Measurements from ENCODE around the gene GAB2. TPM values are rescaled to one million over a fixed set of nuclear protein-coding genes. Genes with fewer than 3 reads are reported as not detected.
"Not testable (repeated sequence)": the region's sequence is repeated elsewhere in the genome, so short reads cannot be mapped to it uniquely, and the experiment has no call there.

Gene GAB2
- total RNA-seq: 10 to 100 TPM; 34.9 to 64.6 (median 50.5) TPM
- 10 to 100 TPM; 30.9 to 33.9 TPM for polyA plus RNA-seq
- long read RNA-seq, donor 1, full-length matches to known transcripts: 3 of 26 reads
- long read RNA-seq, donor 1, partial matches to known transcripts: 2 of 26 reads
- long read RNA-seq, donor 1, other reads (novel, unspliced or antisense): 21 of 26 reads
- long read RNA-seq, donor 2, full-length matches to known transcripts: 2 of 7 reads
- long read RNA-seq, donor 2, partial matches to known transcripts: 5 of 7 reads
- long read RNA-seq, donor 2, other reads (novel, unspliced or antisense): 0 of 7 reads
- long read RNA-seq, donor 3, full-length matches to known transcripts: 3 of 17 reads
- long read RNA-seq, donor 3, partial matches to known transcripts: 0 of 17 reads
- long read RNA-seq, donor 3, other reads (novel, unspliced or antisense): 14 of 17 reads

GRCh38 chr11:78417175-78417887 is at the start of gene GAB2:
GAB2 (minus strand) TSS chr11:78417820; CDS start chr11:78417720, 100 bp downstream.
- intact Hi-C loops (cut with DNase I): loop anchor here (5.0 to 10.0 kb wide), 9 partner anchors 73 to 270 kb away; partner anchors contain the start of gene NARS2 (in 1 of the 4)
- WGBS, 3 donors: 0 to 2% (median 1%) methylated on average over 43 to 90 of the region's 93 CpGs
- Histone ChIP-seq H3K4me3 (peak within 1 kb of the TSS; percentile 92), H3K36me3 (no peaks in the 10 kb centered on the region), H3K27me3 (no peaks in the 10 kb centered on the region), H3K9me3 (no peaks in the 10 kb centered on the region), H3K4me1 (ENCODE audit: insufficient read depth) (peaks cover 14% of the 10 kb centered on the region), H3K27ac (peak within 1 kb of the TSS; percentile 96 to 99)
- TF ChIP-seq EP300 (IDR thresholded peaks at IDR 0.05): no peak
- TF ChIP-seq POLR2A (IDR thresholded peaks at IDR 0.05): no peak
- TF ChIP-seq, protein P1, sequence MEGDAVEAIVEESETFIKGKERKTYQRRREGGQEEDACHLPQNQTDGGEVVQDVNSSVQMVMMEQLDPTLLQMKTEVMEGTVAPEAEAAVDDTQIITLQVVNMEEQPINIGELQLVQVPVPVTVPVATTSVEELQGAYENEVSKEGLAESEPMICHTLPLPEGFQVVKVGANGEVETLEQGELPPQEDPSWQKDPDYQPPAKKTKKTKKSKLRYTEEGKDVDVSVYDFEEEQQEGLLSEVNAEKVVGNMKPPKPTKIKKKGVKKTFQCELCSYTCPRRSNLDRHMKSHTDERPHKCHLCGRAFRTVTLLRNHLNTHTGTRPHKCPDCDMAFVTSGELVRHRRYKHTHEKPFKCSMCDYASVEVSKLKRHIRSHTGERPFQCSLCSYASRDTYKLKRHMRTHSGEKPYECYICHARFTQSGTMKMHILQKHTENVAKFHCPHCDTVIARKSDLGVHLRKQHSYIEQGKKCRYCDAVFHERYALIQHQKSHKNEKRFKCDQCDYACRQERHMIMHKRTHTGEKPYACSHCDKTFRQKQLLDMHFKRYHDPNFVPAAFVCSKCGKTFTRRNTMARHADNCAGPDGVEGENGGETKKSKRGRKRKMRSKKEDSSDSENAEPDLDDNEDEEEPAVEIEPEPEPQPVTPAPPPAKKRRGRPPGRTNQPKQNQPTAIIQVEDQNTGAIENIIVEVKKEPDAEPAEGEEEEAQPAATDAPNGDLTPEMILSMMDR (IDR thresholded peaks at IDR 0.05): no peak
- peak in 2 of 5 donors; percentile 53 to 67 for DNase-seq

DNA sequence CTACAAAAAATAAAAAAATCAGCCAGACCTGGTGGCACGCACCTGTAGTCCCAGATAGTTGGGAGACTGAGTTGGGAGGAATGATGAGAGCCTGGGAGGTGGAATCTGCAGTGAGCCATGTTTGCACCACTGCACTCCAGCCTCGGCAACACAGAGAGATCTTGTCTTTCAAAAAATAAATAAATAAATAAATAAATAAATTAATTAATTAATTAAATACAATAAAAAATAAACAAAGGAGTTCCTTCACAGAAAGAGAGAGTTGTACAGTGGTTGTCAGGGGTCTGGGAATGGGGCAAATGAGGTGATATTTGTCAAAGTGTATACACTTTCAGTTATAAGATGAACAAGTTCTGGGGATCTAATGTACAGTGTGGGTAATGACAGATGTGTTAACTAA is 49.8 kb upstream of the GAB2 start:
- WGBS, 3 donors: 95 to 96% (median 96%) methylated on average over 2 of the region's 2 CpGs
- intact Hi-C loops (cut with DNase I): no loop called here
- Histone ChIP-seq H3K27me3 (no peaks in the 10 kb centered on the region), H3K9me3 (no peaks in the 10 kb centered on the region), H3K36me3 (no peaks in the 10 kb centered on the region), H3K4me1 (ENCODE audit: insufficient read depth) (no peaks in the 10 kb centered on the region), H3K27ac (no peak overlapping the region), H3K4me3 (no peak overlapping the region)
- TF ChIP-seq, protein P1 (IDR thresholded peaks at IDR 0.05): no peak
- TF ChIP-seq POLR2A (IDR thresholded peaks at IDR 0.05): no peak
- TF ChIP-seq EP300 (IDR thresholded peaks at IDR 0.05): no peak
- DNase-seq: no peak

DNA sequence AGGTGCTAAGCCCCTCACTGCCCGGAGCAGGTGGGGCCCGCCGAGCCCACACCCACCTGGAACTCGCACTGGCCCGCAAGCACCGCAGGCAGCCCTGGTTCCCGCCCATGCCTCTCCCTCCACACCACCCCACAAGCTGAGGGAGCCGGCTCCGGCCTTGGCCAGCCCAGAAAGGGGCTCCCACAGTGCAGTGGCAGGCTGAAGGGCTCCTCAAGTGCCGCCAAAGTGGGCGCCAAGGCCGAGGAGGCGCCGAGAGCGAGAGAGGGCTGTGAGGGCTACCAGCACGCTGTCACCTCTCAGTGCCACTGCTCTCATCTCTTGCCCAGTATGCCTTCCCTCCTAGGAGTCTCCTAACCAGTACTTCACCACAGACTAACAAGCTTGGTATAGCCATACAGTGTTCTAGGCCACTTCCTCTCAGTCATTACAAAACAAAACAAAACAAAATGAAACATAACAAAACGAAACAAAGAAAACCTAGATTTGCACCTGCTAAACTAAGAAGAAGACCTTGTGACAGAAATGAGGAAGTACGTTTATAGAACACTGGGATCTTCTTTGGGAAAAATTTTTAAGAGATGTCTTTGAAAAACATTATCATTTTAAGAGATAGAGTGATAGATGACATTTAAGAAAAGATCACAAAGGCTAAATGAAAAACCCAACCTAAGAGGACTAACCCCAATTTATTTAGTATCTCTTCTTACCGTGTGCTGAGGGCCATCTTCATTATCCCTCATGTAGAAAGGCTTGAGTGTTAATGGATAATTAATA is 47.7 kb upstream of the GAB2 start:
- no peaks in the 10 kb centered on the region for H3K36me3 ChIP-seq
- H3K4me1 ChIP-seq (ENCODE audit: insufficient read depth): no peaks in the 10 kb centered on the region
- H3K27me3 ChIP-seq: no peaks in the 10 kb centered on the region
- WGBS, 3 donors: 92 to 96% (median 96%) methylated on average over 16 to 19 of the region's 19 CpGs
- intact Hi-C loops (cut with DNase I): no loop called here
- H3K4me3 ChIP-seq: no peak overlapping the region
- H3K27ac ChIP-seq: no peak overlapping the region
- no peak for DNase-seq
- TF ChIP-seq POLR2A (IDR thresholded peaks at IDR 0.05) (no peak), EP300 (IDR thresholded peaks at IDR 0.05) (no peak)
- TF ChIP-seq, protein P1 (IDR thresholded peaks at IDR 0.05): no peak
- H3K9me3 ChIP-seq: no peaks in the 10 kb centered on the region

- H3K4me1 ChIP-seq (ENCODE audit: insufficient read depth); H3K36me3 ChIP-seq; H3K27ac ChIP-seq; DNase-seq; H3K27me3 ChIP-seq; H3K4me3 ChIP-seq; intact Hi-C loops (cut with DNase I); H3K9me3 ChIP-seq: not testable (repeated sequence)
- 90 to 96% (median 94%) methylated on average over 13 to 14 of the region's 14 CpGs for WGBS, 3 donors
Measured at GRCh38 chr11:78464787-78465168, 47.2 kb upstream of the GAB2 start.
